Uterus (tissue), 4 donors: ENCODE data around the gene FNBP1. TPM values are rescaled to one million over a fixed set of nuclear protein-coding genes. Genes with fewer than 3 reads are reported as not detected.

ENCODE experiments used
- DNase-seq, 2 donors: peaks; one replicate each; pipeline ENCODE4 v3.0.0-alpha.2; 2019 to 2020
- H3K27ac ChIP-seq, 2 donors: fragments of 200-600 bp; sonication (generic); 1 replicate in 1 of 2; 2 replicates in 1 of 2; pipeline ENCODE4 v1.5.1; 2016 to 2018
- H3K27me3 ChIP-seq, 2 donors: fragments of 200-600 bp; sonication (generic); one replicate each; pipeline ENCODE4 v1.5.1; 2018 to 2019; ENCODE audit warnings: control low read depth in 1 of 2
- H3K36me3 ChIP-seq, 2 donors: fragments of 200-600 bp; sonication (generic); one replicate each; pipeline ENCODE4 v1.5.1; 2019; ENCODE audit warnings: control low read depth in 1 of 2
- H3K4me1 ChIP-seq, 2 donors: fragments of 200-600 bp; sonication (generic); one replicate each; pipeline ENCODE4 v1.5.1; 2018 to 2019; ENCODE audit warnings: control low read depth in 1 of 2
- H3K4me3 ChIP-seq, 2 donors: fragments of 200-600 bp; sonication (generic); 1 replicate in 1 of 2; 2 replicates in 1 of 2; pipeline ENCODE4 v1.5.1; 2018 to 2019; ENCODE audit warnings: mild to moderate bottlenecking in 1 of 2
- H3K9me3 ChIP-seq, 2 donors: fragments of 200-600 bp; sonication (generic); one replicate each; pipeline ENCODE4 v1.5.1; 2019; ENCODE audit warnings: control low read depth in 1 of 2
- CTCF ChIP-seq, 4 experiments: fragments of 200-600 bp in 2 of 4; fragments of 450-650 bp in 2 of 4; sonication (generic) in 2 of 4; IDR thresholded peaks; one replicate each; pipeline ENCODE4 v1.5.1; 2016 to 2019; ENCODE audit warnings: antibody characterized with exemption in 4 of 4, mild to moderate bottlenecking in 2 of 4, moderate library complexity in 1 of 4
- POLR2A ChIP-seq, 2 donors: fragments of 450-650 bp; IDR thresholded peaks; one replicate each; pipeline ENCODE4 v1.6.1; 2016; ENCODE audit warnings: antibody characterized with exemption in 2 of 2, mild to moderate bottlenecking in 1 of 2, moderate library complexity in 1 of 2
- intact Hi-C: fragments of 100-400 bp; cut with DNase I; formaldehyde crosslinking; loops from one replicate; pipeline ENCODE4 v1.15.1; 2023; ENCODE audit warnings: low total_unique reads
- total RNA-seq, 4 donors: library from RNA; depleted of rRNA in 3 of 4; stranded (reverse); fragments of >200 nt in 3 of 4; gene quantifications; one replicate each; pipeline versions ENCODE4 v1.1.0 to v1.2.4, GENCODE V29; 2014 to 2023
- donor health status: DM: yes; HTN: yes; CAD: no.

FNBP1 gene
- total RNA-seq, 4 donors from 2014 or later: 18.5 to 102 (median 77.2) TPM

GRCh38 chr9:130049431-130050210, 6.6 kb upstream of the FNBP1 start:
- no peak overlapping the region for H3K27ac ChIP-seq
- no peaks in the 10 kb centered on the region for H3K9me3 ChIP-seq
- TF ChIP-seq POLR2A (IDR thresholded peaks at IDR 0.05) (no peak), CTCF (IDR thresholded peaks at IDR 0.05) (no peak)
- no peaks in the 10 kb centered on the region for H3K36me3 ChIP-seq
- no peaks in the 10 kb centered on the region for H3K27me3 ChIP-seq
- H3K4me3 ChIP-seq: no peak overlapping the region
- intact Hi-C loops: loop anchor here (5.0 kb wide), 1 partner anchor 162 kb away; no protein-coding TSS in a partner anchor
- DNase-seq: no peak
- peaks cover 0 to 6% of the 10 kb centered on the region in 2 donors for H3K4me1 ChIP-seq

DNA sequence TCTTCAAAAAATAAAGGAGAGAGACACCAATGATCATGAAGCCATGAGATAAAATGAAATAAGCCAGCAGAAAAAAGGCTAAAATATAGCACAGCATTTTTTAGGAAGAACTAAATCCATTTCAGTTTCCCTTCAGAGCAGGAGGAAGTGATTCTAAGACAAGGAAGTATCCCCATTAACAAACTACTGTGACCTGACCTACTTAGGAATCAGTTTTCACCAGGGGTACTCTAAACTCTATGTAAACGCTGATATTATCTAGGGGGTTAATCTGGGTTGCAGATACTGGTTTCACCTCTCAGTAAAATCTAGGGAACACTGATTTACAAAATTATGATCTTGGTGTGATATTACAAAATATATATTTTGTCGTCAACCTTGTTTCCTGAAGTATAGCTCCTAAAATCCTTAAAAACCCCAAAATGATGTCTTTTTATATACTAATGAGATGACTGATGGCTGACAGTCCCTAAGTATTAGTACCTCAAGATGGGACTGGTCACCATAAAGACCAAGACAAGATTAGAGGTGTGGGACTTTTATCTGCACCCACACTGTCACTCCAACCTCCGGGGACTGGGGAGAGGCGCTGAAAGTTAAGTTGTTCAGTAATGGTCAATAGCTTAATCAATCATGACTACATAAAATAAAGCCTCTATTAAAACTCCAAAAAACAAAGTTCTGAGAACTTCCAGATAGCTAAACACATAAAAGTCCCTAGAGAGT, 2.9 kb upstream of the FNBP1 start:
- no peaks in the 10 kb centered on the region for H3K9me3 ChIP-seq
- no peak overlapping the region for H3K4me3 ChIP-seq
- peak overlapping the region in 1 of 2 donors; percentile 95 for H3K27ac ChIP-seq
- intact Hi-C loops: no loop called here
- no peaks in the 10 kb centered on the region for H3K27me3 ChIP-seq
- no peak for DNase-seq
- TF ChIP-seq POLR2A (IDR thresholded peaks at IDR 0.05) (no peak), CTCF (IDR thresholded peaks at IDR 0.05) (no peak)
- no peaks in the 10 kb centered on the region for H3K4me1 ChIP-seq
- no peaks in the 10 kb centered on the region for H3K36me3 ChIP-seq

DNA sequence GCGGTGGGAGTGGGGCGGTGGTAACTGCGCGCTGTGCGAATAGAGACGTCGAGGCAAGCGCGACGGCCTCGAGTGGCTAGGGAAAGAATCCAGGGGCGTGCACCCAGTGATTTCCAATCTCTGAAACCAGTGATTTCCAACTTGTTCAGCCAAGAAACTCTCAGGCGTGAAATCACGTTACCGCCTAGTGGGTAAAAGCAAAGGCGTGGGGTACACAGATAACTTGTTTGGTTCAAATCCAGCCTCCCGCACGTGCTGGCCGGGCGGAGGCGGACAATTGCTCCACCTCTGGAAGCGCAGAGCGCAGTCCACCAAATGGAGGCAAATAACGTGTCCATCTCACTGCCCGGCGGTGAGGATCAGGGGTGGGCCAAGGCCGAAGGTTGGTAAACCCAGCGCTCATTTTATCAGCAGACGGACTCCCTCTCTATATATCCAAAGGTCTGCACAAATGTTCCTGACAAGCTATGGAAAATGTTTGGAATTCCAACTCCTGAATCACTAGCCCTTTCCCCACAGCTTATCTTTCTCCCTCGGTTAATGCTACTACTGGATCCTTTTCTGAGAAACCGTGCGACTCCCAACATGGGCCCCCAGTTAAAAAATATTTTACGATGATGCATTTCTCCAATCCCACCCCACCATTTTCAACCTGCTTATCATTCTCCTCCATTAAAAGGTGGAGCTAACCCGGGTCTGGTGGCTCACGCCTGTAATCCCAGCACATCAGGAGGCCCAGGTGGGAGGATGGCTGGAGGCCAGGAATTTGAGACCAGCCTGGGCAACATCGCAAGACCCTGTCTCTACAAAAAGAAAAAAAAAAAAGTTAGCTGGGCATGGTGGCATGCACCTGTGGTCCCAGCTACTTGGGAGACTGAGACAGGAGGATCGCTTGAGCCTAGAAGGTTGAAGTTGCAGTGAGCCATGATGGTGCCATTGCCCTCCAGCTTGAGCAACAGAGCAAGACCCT, 950 bp upstream of the FNBP1 start:
- Histone ChIP-seq H3K27me3 (no peaks in the 10 kb centered on the region), H3K4me1 (no peaks in the 10 kb centered on the region), H3K36me3 (no peaks in the 10 kb centered on the region), H3K4me3 (peak overlapping the region; percentile 81 to 95), H3K27ac (peak overlapping the region; percentile 95 to 96), H3K9me3 (no peaks in the 10 kb centered on the region)
- peak; percentile 71 to 75 for DNase-seq
- intact Hi-C loops: no loop called here
- TF ChIP-seq CTCF (IDR thresholded peaks at IDR 0.05): peak in 3 of 4 experiments; percentile 19 to 46 (median 36)
- no peak for TF ChIP-seq POLR2A (IDR thresholded peaks at IDR 0.05)

- H3K9me3 ChIP-seq: no peaks in the 10 kb centered on the region
- no peaks in the 10 kb centered on the region for H3K36me3 ChIP-seq
- TF ChIP-seq CTCF (IDR thresholded peaks at IDR 0.05) (no peak), POLR2A (IDR thresholded peaks at IDR 0.05) (no peak)
- intact Hi-C loops: no loop called here
- H3K27ac ChIP-seq: peak overlapping the region; percentile 95 to 96
- H3K4me1 ChIP-seq: no peaks in the 10 kb centered on the region
- H3K27me3 ChIP-seq: no peaks in the 10 kb centered on the region
- DNase-seq: peak in 1 of 2 donors; percentile 41
- H3K4me3 ChIP-seq: peak overlapping the region; percentile 81 to 95
Measured at GRCh38 chr9:130042406-130042884, 544 bp downstream of the FNBP1 start.
